T-helper 1 cell treated with Interleukin-12 subunit alpha and Interleukin-12 subunit beta and Interleukin-4 antibody, amounts not matched to agents 30 μg/mL and 1 μg/mL, for 36 hours (primary cell): ENCODE results near the gene S100B.

Source experiments
- H3K27ac Mint-ChIP-seq: one replicate; pipeline ENCODE4 v1.8.0; 2021; ENCODE audit warnings: mild to moderate bottlenecking, mixed read lengths
- H3K27me3 Mint-ChIP-seq: one replicate; pipeline ENCODE4 v1.8.0; 2021; ENCODE audit warnings: low read depth, mixed read lengths
- H3K36me3 Mint-ChIP-seq: one replicate; pipeline ENCODE4 v1.8.0; 2021; ENCODE audit warnings: low read depth, mixed read lengths
- H3K4me1 Mint-ChIP-seq: one replicate; pipeline ENCODE4 v1.8.0; 2021; ENCODE audit warnings: low read depth, mixed read lengths
- H3K4me3 Mint-ChIP-seq: one replicate; pipeline ENCODE4 v1.8.0; 2021; ENCODE audit warnings: mild to moderate bottlenecking, moderate library complexity, mixed read lengths
- H3K9me3 Mint-ChIP-seq: one replicate; pipeline ENCODE4 v1.8.0; 2021; ENCODE audit warnings: mixed read lengths

The S100B gene

GRCh38 chr21:46553993-46554392 is 50.9 kb downstream of the S100B start:
- no peaks in the 10 kb centered on the region for H3K27me3 Mint-ChIP-seq
- no peak overlapping the region for H3K27ac Mint-ChIP-seq
- peaks cover 34% of the 10 kb centered on the region for H3K4me1 Mint-ChIP-seq
- no peak overlapping the region for H3K4me3 Mint-ChIP-seq
- no peaks in the 10 kb centered on the region for H3K9me3 Mint-ChIP-seq
- H3K36me3 Mint-ChIP-seq = peaks cover 19% of the 10 kb centered on the region

- H3K27ac Mint-ChIP-seq = peak overlapping the region; percentile 87
- H3K9me3 Mint-ChIP-seq = no peaks in the 10 kb centered on the region
- no peaks in the 10 kb centered on the region for H3K27me3 Mint-ChIP-seq
- peaks cover 25% of the 10 kb centered on the region for H3K36me3 Mint-ChIP-seq
- H3K4me1 Mint-ChIP-seq = peaks cover 36% of the 10 kb centered on the region
- no peak overlapping the region for H3K4me3 Mint-ChIP-seq
Measured at GRCh38 chr21:46552865-46553379, 52.0 kb downstream of the S100B start.

GRCh38 chr21:46552274-46552673 is 52.6 kb downstream of the S100B start:
- Mint-ChIP-seq H3K27ac (peak overlapping the region; percentile 87), H3K4me3 (peak overlapping the region; percentile 69), H3K36me3 (peaks cover 28% of the 10 kb centered on the region), H3K4me1 (peaks cover 36% of the 10 kb centered on the region), H3K9me3 (no peaks in the 10 kb centered on the region), H3K27me3 (no peaks in the 10 kb centered on the region)

- Mint-ChIP-seq H3K27ac (peak overlapping the region; percentile 64), H3K9me3 (no peaks in the 10 kb centered on the region), H3K4me1 (peaks cover 35% of the 10 kb centered on the region), H3K27me3 (no peaks in the 10 kb centered on the region), H3K4me3 (peak overlapping the region; percentile 45), H3K36me3 (peaks cover 32% of the 10 kb centered on the region)
Measured at GRCh38 chr21:46551636-46552241, 53.1 kb downstream of the S100B start.

GRCh38 chr21:46550116-46550941 is 54.6 kb downstream of the S100B start:
- Mint-ChIP-seq H3K9me3 (no peaks in the 10 kb centered on the region), H3K27me3 (no peaks in the 10 kb centered on the region), H3K36me3 (peaks cover 26% of the 10 kb centered on the region), H3K4me1 (peaks cover 35% of the 10 kb centered on the region), H3K27ac (peak overlapping the region; percentile 83), H3K4me3 (peak overlapping the region; percentile 28)

- no peaks in the 10 kb centered on the region for H3K27me3 Mint-ChIP-seq
- H3K36me3 Mint-ChIP-seq = peaks cover 30% of the 10 kb centered on the region
- H3K9me3 Mint-ChIP-seq = no peaks in the 10 kb centered on the region
- H3K4me1 Mint-ChIP-seq = peaks cover 38% of the 10 kb centered on the region
- H3K4me3 Mint-ChIP-seq = no peak overlapping the region
- no peak overlapping the region for H3K27ac Mint-ChIP-seq
Measured at GRCh38 chr21:46549650-46550049, 55.2 kb downstream of the S100B start.
